ENCODE measurements around the gene JAGN1.
A peak's percentile ranks its signal among the peaks of the same experiment; 100 is the strongest.
"Not testable (repeated sequence)": the region's sequence is repeated elsewhere in the genome, so short reads cannot be mapped to it uniquely, and the experiment has no call there.

JAGN1 gene

DNA sequence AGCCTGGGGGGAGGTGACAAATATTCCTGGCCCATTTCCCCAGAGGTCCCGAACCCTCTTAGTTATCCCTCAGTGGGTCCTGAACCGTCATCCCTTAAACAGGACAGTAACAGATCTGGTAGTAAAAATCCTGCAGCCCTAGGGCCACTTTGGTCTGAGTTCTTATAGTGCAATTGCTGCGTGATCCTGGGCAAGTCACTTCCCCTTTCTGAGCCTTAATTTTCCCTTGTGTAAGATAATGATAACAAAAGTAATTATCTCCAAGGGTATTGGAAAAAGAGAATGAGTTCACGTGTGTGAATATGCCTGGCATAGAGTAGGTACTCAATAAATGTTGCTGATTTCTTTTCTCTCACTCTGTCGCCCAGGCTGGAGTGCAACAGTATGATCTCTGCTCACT is 2.9 kb upstream of the JAGN1 start:
- H3K9me3 ChIP-seq (ENCODE audit: insufficient read depth, low read depth, low read length), result no peaks in the 10 kb centered on the region
- H3K36me3 ChIP-seq (ENCODE audit: insufficient read depth, low read depth, low read length), result peaks cover 3% of the 10 kb centered on the region
- H3K4me3 ChIP-seq (ENCODE audit: low read length), result no peak overlapping the region
- H3K27ac ChIP-seq (ENCODE audit: low read length), result no peak overlapping the region
- no peaks in the 10 kb centered on the region for H3K27me3 ChIP-seq (ENCODE audit: insufficient read depth, low read length)
- H3K9ac ChIP-seq (ENCODE audit: low read depth, low read length), result no peak overlapping the region
- peaks cover 2% of the 10 kb centered on the region; the same call in 1 of the 2 replicates for H3K4me1 ChIP-seq (ENCODE audit: insufficient read depth, low read length)

GRCh38 chr3:9888540-9888939 is 1.9 kb upstream of the JAGN1 start:
- Histone ChIP-seq H3K9ac (ENCODE audit: low read depth, low read length) (no peak overlapping the region), H3K4me3 (ENCODE audit: low read length) (no peak overlapping the region), H3K27me3 (ENCODE audit: insufficient read depth, low read length) (no peaks in the 10 kb centered on the region), H3K4me1 (ENCODE audit: insufficient read depth, low read length) (peaks cover 2% of the 10 kb centered on the region; the same call in 1 of the 2 replicates), H3K36me3 (ENCODE audit: insufficient read depth, low read depth, low read length) (peaks cover 13% of the 10 kb centered on the region), H3K9me3 (ENCODE audit: insufficient read depth, low read depth, low read length) (no peaks in the 10 kb centered on the region), H3K27ac (ENCODE audit: low read length) (no peak overlapping the region)

DNA sequence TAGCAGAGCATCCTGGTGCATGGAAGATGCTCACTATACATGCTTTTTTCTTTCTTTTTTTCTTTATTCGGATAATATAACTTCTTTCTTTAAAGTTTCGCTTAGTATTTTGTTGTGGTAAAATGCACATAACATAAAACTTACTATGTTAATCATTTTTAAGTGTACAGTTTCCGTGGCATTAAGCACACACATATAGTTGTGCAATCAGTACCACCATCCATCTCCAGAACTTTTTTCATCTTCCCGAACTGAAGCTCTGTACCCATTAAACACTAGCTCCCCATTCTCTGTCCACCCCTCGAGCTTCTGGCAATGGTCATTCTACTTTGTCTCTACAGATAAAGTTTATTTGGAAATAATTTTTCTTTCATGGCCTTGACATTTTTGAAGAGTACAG is 1.0 kb upstream of the JAGN1 start:
- Histone ChIP-seq H3K4me1 (ENCODE audit: insufficient read depth, low read length) (no peaks in the 10 kb centered on the region), H3K27me3 (ENCODE audit: insufficient read depth, low read length) (no peaks in the 10 kb centered on the region), H3K4me3 (ENCODE audit: low read length) (no peak overlapping the region), H3K9ac (ENCODE audit: low read depth, low read length) (no peak overlapping the region), H3K9me3 (ENCODE audit: insufficient read depth, low read depth, low read length) (no peaks in the 10 kb centered on the region), H3K27ac (ENCODE audit: low read length) (no peak overlapping the region), H3K36me3 (ENCODE audit: insufficient read depth, low read depth, low read length) (peaks cover 20% of the 10 kb centered on the region)

DNA sequence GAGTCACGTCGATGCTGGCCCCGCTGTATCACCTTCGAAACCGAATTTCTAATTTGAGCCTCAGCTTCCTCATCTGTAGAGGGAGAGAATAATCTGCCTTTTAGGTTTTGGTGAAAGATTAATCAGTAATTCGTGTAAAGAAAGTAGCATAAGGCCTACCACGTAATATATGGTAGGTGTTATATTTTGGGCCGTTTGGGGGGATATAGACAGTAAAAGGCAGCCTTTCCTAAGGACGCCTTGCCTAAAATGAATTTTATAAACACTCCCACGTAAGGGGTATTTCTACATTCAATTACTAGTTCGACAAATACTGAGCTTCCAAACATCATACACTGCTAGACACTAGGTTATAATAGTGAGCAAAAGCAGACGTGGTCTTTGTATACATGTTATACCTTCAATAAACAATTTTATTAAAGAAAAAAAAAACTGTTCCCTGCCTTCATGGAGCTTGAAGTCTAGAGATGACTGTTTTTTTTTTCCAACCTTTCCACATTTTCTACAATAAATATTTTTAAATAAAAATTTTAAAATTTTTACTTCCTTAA is 737 bp downstream of the JAGN1 start:
- H3K4me1 ChIP-seq (ENCODE audit: insufficient read depth, low read length), result no peaks in the 10 kb centered on the region
- H3K9ac ChIP-seq (ENCODE audit: low read depth, low read length), result peak overlapping the region; percentile 94
- peak overlapping the region; percentile 63 for H3K27ac ChIP-seq (ENCODE audit: low read length)
- peak overlapping the region; percentile 87 for H3K4me3 ChIP-seq (ENCODE audit: low read length)
- H3K36me3 ChIP-seq (ENCODE audit: insufficient read depth, low read depth, low read length), result peaks cover 20% of the 10 kb centered on the region
- no peaks in the 10 kb centered on the region for H3K27me3 ChIP-seq (ENCODE audit: insufficient read depth, low read length)
- no peaks in the 10 kb centered on the region for H3K9me3 ChIP-seq (ENCODE audit: insufficient read depth, low read depth, low read length)

DNA sequence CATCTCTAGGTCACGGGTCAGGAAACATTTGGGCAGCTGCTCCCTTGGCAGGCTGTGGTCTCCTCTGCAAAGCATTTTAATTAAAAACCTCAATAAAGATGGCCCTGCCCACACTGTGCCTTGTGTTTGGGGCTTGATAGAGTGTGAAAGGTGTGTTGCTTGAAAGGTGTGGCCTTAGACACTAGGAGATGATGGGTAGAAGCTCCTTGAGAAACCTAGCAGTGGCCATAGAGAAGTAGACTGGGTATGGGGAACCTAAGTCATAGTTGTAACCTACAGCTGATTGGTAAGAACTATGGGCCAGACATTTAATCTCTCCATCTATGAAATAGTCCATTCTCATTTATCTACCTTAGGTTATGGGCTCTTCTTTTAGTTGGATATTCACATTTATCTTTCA is 3.3 kb downstream of the JAGN1 start:
- Histone ChIP-seq H3K9ac (ENCODE audit: low read depth, low read length) (no peak overlapping the region), H3K27ac (ENCODE audit: low read length) (no peak overlapping the region), H3K27me3 (ENCODE audit: insufficient read depth, low read length) (no peaks in the 10 kb centered on the region), H3K9me3 (ENCODE audit: insufficient read depth, low read depth, low read length) (no peaks in the 10 kb centered on the region), H3K36me3 (ENCODE audit: insufficient read depth, low read depth, low read length) (peaks cover 20% of the 10 kb centered on the region), H3K4me1 (ENCODE audit: insufficient read depth, low read length) (no peaks in the 10 kb centered on the region), H3K4me3 (ENCODE audit: low read length) (no peak overlapping the region)

GRCh38 chr3:9895715-9896114 is 5.3 kb downstream of the JAGN1 start:
- not testable (repeated sequence) for H3K27me3 ChIP-seq (ENCODE audit: insufficient read depth, low read length); H3K27ac ChIP-seq (ENCODE audit: low read length); H3K9ac ChIP-seq (ENCODE audit: low read depth, low read length); H3K9me3 ChIP-seq (ENCODE audit: insufficient read depth, low read depth, low read length); H3K4me1 ChIP-seq (ENCODE audit: insufficient read depth, low read length); H3K4me3 ChIP-seq (ENCODE audit: low read length)
- peaks cover 20% of the 10 kb centered on the region for H3K36me3 ChIP-seq (ENCODE audit: insufficient read depth, low read depth, low read length)

- H3K4me1 ChIP-seq (ENCODE audit: insufficient read depth, low read length); H3K27me3 ChIP-seq (ENCODE audit: insufficient read depth, low read length); H3K4me3 ChIP-seq (ENCODE audit: low read length); H3K9ac ChIP-seq (ENCODE audit: low read depth, low read length); H3K9me3 ChIP-seq (ENCODE audit: insufficient read depth, low read depth, low read length); H3K27ac ChIP-seq (ENCODE audit: low read length): not testable (repeated sequence)
- H3K36me3 ChIP-seq (ENCODE audit: insufficient read depth, low read depth, low read length), result peaks cover 20% of the 10 kb centered on the region
These were observed 6.5 kb downstream of the JAGN1 start for GRCh38 chr3:9896755-9897407.

DNA sequence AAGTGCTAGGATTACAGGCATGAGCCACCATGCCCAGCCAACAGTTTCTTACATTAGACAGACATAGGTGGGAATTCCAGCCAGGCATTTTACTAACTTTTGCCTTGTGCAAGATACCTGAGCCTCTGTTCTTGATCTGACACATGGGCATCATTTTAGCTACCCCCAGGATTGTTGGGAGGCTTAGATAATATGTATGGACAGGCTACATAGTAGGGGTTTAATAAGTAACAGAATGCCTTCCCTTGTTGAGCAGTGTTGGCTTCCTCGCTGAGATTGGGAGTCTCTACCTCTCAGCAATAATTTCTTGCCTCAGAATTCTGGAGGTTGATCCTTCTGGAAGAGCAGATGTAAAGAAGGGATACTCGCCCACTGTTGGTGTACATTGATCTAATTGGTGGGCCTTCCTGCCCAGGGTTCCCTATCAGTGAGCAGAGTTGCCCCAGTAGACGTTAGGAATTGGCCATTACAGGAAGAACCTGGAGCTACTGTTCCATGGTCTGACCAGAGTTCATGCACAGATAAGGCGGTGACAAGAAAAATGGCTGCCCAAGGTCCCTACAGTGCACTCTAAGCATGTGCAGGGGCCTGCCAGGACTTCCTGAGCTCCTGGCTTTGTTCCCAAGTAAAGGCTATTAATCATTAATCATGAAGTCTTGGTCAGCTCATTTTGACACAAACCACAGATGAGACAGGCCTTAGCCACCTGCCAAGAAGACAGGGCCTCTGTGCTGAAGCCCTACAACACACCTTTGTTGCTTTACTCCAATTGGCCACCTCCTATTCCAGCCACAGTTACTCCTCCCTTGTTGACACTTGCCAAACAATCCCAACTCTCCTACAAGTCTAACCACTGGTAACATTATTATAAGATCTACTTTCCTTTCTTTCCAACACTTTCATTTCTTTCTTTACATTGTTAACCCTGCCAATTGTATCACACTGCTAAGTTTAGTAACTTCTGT is 7.3 kb downstream of the JAGN1 start:
- Histone ChIP-seq H3K27ac (ENCODE audit: low read length) (no peak overlapping the region), H3K27me3 (ENCODE audit: insufficient read depth, low read length) (no peaks in the 10 kb centered on the region), H3K36me3 (ENCODE audit: insufficient read depth, low read depth, low read length) (peaks cover 15% of the 10 kb centered on the region), H3K9me3 (ENCODE audit: insufficient read depth, low read depth, low read length) (no peaks in the 10 kb centered on the region), H3K4me1 (ENCODE audit: insufficient read depth, low read length) (peaks cover 3% of the 10 kb centered on the region; the same call in 1 of the 2 replicates), H3K4me3 (ENCODE audit: low read length) (no peak overlapping the region), H3K9ac (ENCODE audit: low read depth, low read length) (no peak overlapping the region)

DNA sequence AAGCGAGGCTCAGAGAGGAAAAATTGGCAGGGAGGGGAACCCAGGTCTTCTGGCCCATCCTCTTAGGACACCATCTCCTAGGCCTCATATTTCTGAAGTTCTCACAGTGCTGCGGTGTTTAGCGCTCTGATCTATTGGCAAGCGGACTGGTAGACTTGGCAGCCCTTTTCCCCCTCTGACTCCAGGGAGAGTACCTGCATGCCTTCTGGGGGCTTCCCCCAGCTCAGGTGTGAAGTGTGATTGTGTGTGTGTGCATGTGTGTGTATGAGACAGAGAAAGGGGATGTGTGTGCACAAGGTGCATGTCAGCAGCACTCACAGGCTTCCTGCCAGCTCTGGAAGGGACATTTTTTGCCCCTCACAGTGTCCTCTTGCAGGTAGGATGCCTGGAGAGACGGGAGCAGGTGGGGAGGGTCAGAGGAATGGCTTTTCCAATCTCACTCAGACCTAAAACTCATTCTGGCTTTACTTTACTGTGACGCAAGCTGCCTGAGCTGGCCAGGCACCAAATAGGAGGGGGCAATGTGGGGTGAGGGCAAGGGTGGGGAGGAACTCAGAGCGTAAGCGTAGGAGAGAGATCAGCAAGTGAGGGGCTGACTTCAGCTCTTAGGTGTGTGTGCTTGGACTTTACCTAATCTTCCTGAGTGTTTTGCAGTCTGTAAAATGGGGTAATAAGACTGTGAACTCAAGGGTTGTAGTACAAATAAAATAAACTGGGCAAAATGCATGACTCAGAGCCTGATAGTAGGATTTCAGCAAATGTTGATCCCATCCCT is 8.2 kb downstream of the JAGN1 start:
- H3K27ac ChIP-seq (ENCODE audit: low read length), result no peak overlapping the region
- H3K9me3 ChIP-seq (ENCODE audit: insufficient read depth, low read depth, low read length), result no peaks in the 10 kb centered on the region
- H3K27me3 ChIP-seq (ENCODE audit: insufficient read depth, low read length), result no peaks in the 10 kb centered on the region
- H3K36me3 ChIP-seq (ENCODE audit: insufficient read depth, low read depth, low read length), result peaks cover 6% of the 10 kb centered on the region; the same call in 1 of the 2 replicates
- H3K4me3 ChIP-seq (ENCODE audit: low read length), result no peak overlapping the region
- peaks cover 12% of the 10 kb centered on the region for H3K4me1 ChIP-seq (ENCODE audit: insufficient read depth, low read length)
- H3K9ac ChIP-seq (ENCODE audit: low read depth, low read length), result no peak overlapping the region

GRCh38 chr3:9899289-9899791 is 8.9 kb downstream of the JAGN1 start:
- Histone ChIP-seq H3K9me3 (ENCODE audit: insufficient read depth, low read depth, low read length) (no peaks in the 10 kb centered on the region), H3K4me3 (ENCODE audit: low read length) (no peak overlapping the region), H3K9ac (ENCODE audit: low read depth, low read length) (no peak overlapping the region), H3K27me3 (ENCODE audit: insufficient read depth, low read length) (no peaks in the 10 kb centered on the region), H3K4me1 (ENCODE audit: insufficient read depth, low read length) (peaks cover 12% of the 10 kb centered on the region), H3K27ac (ENCODE audit: low read length) (no peak overlapping the region), H3K36me3 (ENCODE audit: insufficient read depth, low read depth, low read length) (no peaks in the 10 kb centered on the region)

DNA sequence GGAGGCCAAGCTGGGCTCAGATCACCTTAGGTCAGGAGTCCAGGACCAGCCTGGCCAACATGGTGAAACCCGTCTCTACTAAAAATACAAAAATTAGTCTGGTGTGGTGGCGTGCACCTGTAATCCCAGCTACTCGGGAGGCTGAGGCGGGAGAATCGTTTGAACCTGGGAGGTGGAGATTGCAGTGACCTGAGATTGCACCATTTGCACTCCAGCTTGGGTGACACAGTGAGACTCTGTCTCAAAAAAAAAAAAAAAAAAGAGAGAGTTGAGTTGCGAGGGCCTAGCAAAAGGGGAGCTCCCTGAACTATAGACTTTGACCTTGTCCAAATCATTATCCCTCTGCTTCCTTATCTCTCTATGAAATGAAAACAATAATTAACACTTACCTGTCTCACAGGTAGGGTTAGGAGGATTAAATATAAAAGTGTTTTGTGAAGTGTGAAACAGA is 10.6 kb downstream of the JAGN1 start:
- H3K4me1 ChIP-seq (ENCODE audit: insufficient read depth, low read length), result peaks cover 12% of the 10 kb centered on the region
- H3K4me3 ChIP-seq (ENCODE audit: low read length); H3K27ac ChIP-seq (ENCODE audit: low read length); H3K9me3 ChIP-seq (ENCODE audit: insufficient read depth, low read depth, low read length); H3K36me3 ChIP-seq (ENCODE audit: insufficient read depth, low read depth, low read length); H3K9ac ChIP-seq (ENCODE audit: low read depth, low read length); H3K27me3 ChIP-seq (ENCODE audit: insufficient read depth, low read length): not testable (repeated sequence)
